Right atrium auricular region (tissue), 2 donors: ENCODE results near the gene ADPRS. TPM values are rescaled to one million over a fixed set of nuclear protein-coding genes. Genes with fewer than 3 reads are reported as not detected.

Source experiments
- DNase-seq: peaks from one replicate; pipeline ENCODE4 v3.0.0-alpha.2; 2019; ENCODE audit warnings: low spot score
- H3K27ac ChIP-seq, 2 donors: fragments of 200-600 bp; sonication (generic); 1 replicate in 1 of 2; 2 replicates in 1 of 2; pipeline ENCODE4 v1.5.1; 2016 to 2019
- H3K27me3 ChIP-seq, 2 donors: fragments of 200-600 bp; sonication (generic); one replicate each; pipeline versions ENCODE4 v1.5.1 to v1.6.0; 2017 to 2019
- H3K36me3 ChIP-seq: fragments of 200-600 bp; sonication (generic); one replicate; pipeline ENCODE4 v1.5.1; 2016
- H3K4me1 ChIP-seq, 2 donors: fragments of 200-600 bp; sonication (generic); one replicate each; pipeline versions ENCODE4 v1.5.1 to v1.6.0; 2017 to 2019
- H3K4me3 ChIP-seq, 2 donors: fragments of 200-600 bp; sonication (generic); 1 replicate in 1 of 2; 2 replicates in 1 of 2; pipeline ENCODE4 v1.5.1; 2017 to 2019; ENCODE audit warnings: mild to moderate bottlenecking in 1 of 2, moderate library complexity in 1 of 2
- H3K9me3 ChIP-seq, 2 donors: fragments of 200-600 bp; sonication (generic); one replicate each; pipeline ENCODE4 v1.5.1; 2019
- total RNA-seq, 2 donors: library from RNA; depleted of rRNA; stranded (reverse); fragments of >200 nt; gene quantifications; one replicate each; pipeline ENCODE4 v1.1.0, GENCODE V29; 2016
- TF ChIP-seq, protein P1 (sequence below), 2 donors: fragments of 200-600 bp; sonication (generic); IDR thresholded peaks; one replicate each; pipeline ENCODE4 v1.5.1; 2019; ENCODE audit warnings: antibody characterized with exemption in 2 of 2

Gene ADPRS
- total RNA-seq, 2 donors from 2014 or later = 24.3 to 25.6 TPM

DNA sequence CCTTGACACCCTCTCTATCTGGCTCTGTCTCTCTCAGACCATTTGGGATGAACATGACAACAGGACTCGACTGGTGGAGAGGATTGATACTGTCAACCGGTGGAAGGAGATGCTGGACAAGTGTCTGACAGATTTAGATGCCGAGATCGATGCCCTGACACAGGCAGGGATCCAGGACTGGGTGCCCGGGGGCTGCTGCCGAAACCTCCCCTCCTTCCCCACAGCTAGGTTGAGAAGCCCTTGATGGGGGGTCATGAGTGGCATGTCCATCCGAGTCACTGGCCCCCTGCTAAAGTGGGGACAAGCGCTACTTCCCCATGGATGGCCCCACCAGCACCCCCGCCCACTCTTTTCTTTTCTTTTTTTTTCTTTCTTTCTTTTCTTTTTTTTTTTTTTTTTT lies 3.6 kb upstream of the ADPRS start:
- H3K4me3 ChIP-seq = no peak overlapping the region
- H3K4me1 ChIP-seq = peaks cover 0 to 32% of the 10 kb centered on the region in 2 donors
- peak; percentile 36 for DNase-seq
- H3K9me3 ChIP-seq = no peaks in the 10 kb centered on the region
- H3K27me3 ChIP-seq = no peaks in the 10 kb centered on the region
- H3K27ac ChIP-seq = no peak overlapping the region
- TF ChIP-seq, protein P1, sequence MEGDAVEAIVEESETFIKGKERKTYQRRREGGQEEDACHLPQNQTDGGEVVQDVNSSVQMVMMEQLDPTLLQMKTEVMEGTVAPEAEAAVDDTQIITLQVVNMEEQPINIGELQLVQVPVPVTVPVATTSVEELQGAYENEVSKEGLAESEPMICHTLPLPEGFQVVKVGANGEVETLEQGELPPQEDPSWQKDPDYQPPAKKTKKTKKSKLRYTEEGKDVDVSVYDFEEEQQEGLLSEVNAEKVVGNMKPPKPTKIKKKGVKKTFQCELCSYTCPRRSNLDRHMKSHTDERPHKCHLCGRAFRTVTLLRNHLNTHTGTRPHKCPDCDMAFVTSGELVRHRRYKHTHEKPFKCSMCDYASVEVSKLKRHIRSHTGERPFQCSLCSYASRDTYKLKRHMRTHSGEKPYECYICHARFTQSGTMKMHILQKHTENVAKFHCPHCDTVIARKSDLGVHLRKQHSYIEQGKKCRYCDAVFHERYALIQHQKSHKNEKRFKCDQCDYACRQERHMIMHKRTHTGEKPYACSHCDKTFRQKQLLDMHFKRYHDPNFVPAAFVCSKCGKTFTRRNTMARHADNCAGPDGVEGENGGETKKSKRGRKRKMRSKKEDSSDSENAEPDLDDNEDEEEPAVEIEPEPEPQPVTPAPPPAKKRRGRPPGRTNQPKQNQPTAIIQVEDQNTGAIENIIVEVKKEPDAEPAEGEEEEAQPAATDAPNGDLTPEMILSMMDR (IDR thresholded peaks at IDR 0.05) = no peak
- no peaks in the 10 kb centered on the region for H3K36me3 ChIP-seq

DNA sequence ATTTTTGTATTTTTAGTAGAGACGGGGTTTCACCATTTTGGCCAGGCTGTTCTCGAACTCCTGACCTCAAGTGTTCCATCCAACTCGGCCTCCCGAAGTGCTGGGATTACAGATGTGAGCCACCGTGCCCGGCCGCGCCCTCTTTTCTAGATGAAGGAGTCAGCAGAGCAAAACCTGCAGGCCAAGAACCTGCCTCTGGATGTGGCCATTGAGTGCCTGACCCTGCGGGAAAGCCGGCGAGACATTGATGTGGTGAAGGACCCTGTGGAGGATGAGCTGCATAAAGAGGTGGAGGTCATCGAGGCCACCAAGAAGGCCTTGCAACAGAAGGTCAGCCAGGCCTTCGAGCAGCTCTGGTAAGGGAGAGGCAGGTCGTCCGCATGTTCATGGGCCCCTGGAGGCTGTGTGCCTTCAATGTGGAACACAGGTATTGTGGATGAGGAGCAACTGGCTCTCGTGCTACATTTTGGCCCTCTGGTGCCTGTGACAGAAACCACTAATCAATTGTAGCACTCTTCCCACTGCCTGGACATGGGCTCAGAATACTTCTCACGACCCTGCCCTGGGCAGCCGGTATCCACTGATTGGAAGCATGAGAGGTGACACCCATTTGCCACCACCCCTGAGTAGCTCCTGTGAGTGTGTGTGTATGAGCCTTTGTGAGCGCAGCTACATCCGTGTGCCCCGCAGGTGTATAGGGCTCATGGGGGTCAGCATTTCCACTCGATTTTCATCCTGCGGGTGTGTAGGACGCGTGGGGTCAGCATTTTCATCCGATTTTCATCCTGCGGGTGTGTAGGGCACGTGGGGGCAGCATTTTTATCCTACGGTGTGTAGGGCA lies 2.8 kb upstream of the ADPRS start:
- no peak overlapping the region for H3K4me3 ChIP-seq
- TF ChIP-seq, protein P1 (IDR thresholded peaks at IDR 0.05) = no peak

DNA sequence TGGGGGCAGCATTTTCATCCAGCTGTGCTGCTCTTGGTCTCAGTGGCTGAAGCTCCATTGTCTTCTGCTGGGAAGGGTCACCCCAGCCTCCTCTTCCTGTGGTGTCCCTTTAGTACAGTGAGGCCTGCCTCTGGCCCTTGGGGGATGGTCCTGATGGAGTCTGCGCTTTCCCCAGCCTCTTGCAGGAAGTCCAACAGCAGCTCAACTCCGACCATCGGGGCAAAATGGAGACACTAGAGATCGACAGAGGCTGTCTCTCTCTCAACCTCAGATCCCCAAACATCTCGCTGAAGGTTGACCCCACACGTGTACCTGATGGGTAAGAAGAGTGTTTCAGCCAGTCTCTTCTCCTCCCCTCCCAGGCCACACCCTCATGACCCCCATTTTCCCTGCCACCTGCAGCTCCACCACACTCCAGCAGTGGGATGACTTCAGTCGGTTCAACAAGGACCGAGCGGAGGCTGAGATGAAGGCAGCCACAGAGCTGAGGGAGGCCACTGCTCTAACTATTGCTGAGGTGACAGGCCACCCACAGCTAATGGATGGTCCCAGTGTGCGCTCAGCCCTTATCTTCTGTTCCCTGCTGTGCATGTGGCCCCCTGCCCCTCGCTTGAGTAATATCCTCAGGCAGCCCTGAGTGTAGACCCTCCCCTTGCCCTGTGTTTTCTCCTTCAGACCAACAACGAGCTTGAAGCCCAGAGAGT lies 2.0 kb upstream of the ADPRS start:
- TF ChIP-seq, protein P1 (IDR thresholded peaks at IDR 0.05) = no peak
- peaks cover 0 to 34% of the 10 kb centered on the region in 2 donors for H3K4me1 ChIP-seq
- no peaks in the 10 kb centered on the region for H3K9me3 ChIP-seq

More for the DNA sequence above, 2.8 kb upstream of the ADPRS start:
- H3K9me3 ChIP-seq = no peaks in the 10 kb centered on the region
- H3K27ac ChIP-seq = no peak overlapping the region
- DNase-seq = peak; percentile 54
- H3K27me3 ChIP-seq = no peaks in the 10 kb centered on the region
- H3K4me1 ChIP-seq = peaks cover 0 to 34% of the 10 kb centered on the region in 2 donors
- no peaks in the 10 kb centered on the region for H3K36me3 ChIP-seq

DNA sequence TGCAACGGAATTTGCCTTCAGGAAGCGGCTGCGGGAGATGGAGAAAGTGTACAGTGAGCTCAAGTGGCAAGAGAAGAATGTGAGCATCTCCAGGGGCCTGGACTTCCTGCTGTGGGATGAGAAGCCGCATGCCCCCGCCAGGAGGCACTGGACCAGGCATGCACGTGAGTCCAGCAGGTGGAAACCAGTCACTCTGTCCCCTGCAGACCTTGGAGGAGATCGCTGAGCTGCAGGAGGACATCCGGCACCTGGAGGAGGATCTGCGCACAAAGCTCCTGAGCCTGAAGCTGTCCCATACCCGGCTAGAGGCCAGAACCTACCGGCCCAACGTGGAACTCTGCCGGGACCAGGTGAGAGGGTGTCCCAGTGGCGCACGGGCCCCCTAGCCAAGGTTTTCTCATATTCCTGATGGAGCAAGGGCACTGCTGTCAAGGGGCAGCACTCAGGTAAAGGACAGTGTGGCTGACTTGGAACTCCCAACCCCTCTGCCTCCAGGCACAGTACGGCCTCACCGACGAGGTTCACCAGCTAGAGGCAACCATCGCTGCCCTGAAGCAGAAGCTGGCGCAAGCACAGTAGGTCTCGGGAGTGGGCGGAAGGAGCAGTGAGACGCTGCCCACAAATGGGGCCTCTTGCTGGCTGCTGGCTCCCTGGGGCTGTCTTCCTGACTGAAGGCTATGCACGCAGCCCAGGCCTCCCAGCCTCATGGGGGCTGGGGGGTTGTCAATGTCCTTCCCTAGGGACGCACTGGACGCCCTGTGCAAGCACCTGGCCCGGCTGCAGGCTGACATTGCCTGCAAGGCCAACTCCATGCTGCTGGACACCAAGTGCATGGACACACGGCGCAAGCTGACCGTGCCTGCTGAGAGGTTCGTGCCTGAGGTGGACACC lies 1.2 kb upstream of the ADPRS start:
- peak; percentile 54 for DNase-seq
- TF ChIP-seq, protein P1 (IDR thresholded peaks at IDR 0.05) = no peak
- H3K4me1 ChIP-seq = peaks cover 0 to 34% of the 10 kb centered on the region in 2 donors

More for the DNA sequence above, 2.0 kb upstream of the ADPRS start:
- DNase-seq = peak; percentile 54
- Histone ChIP-seq H3K27me3 (no peaks in the 10 kb centered on the region), H3K27ac (no peak overlapping the region), H3K4me3 (no peak overlapping the region), H3K36me3 (peaks cover 3% of the 10 kb centered on the region)

DNA sequence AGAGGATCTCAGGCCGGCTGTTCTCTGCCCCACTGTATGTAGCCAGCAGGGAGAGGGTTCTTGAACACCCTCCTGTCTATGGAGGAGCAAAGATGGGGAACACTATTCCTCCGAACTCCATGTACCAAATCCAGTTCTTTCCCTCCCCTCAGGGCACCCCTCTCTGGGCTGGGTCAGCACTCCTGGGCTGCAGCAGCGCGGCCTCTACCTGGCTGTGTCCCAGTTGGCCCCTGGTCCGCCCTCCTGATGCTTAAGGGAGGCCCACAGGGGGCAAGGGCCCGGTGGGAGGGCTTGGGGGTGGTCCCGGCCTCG lies 471 bp upstream of the ADPRS start:
- DNase-seq = no peak
- H3K27ac ChIP-seq = peak overlapping the region; percentile 85 to 90
- H3K27me3 ChIP-seq = no peaks in the 10 kb centered on the region
- no peaks in the 10 kb centered on the region for H3K9me3 ChIP-seq
- TF ChIP-seq, protein P1 (IDR thresholded peaks at IDR 0.05) = no peak
- peaks cover 17% of the 10 kb centered on the region for H3K36me3 ChIP-seq
- H3K4me3 ChIP-seq = peak overlapping the region; percentile 86 to 94
- H3K4me1 ChIP-seq = peaks cover 0 to 34% of the 10 kb centered on the region in 2 donors

More for the DNA sequence above, 1.2 kb upstream of the ADPRS start:
- H3K9me3 ChIP-seq = no peaks in the 10 kb centered on the region
- no peak overlapping the region for H3K4me3 ChIP-seq
- peaks cover 10% of the 10 kb centered on the region for H3K36me3 ChIP-seq
- H3K27ac ChIP-seq = no peak overlapping the region
- no peaks in the 10 kb centered on the region for H3K27me3 ChIP-seq
